Raji (cell line): Measurements from ENCODE around the gene DOLPP1.

Experiments used
- POLR2A ChIP-seq: IDR thresholded peaks from 2 replicates; pipeline ENCODE4 v1.6.1; 2011; ENCODE audit warnings: low read depth, low read length, control low read depth; ENCODE audit not compliant: insufficient read depth

Gene DOLPP1

GRCh38 chr9:129058965-129059795, 21.7 kb upstream of the DOLPP1 start:
- no peak for TF ChIP-seq POLR2A

- no peak for TF ChIP-seq POLR2A
Observed at GRCh38 chr9:129059796-129060785, 20.8 kb upstream of the DOLPP1 start.

GRCh38 chr9:129060991-129061390, 19.9 kb upstream of the DOLPP1 start:
- TF ChIP-seq POLR2A = no peak

GRCh38 chr9:129063061-129063460, 17.9 kb upstream of the DOLPP1 start:
- no peak for TF ChIP-seq POLR2A

- no peak for TF ChIP-seq POLR2A
Observed at GRCh38 chr9:129064499-129064908, 16.4 kb upstream of the DOLPP1 start.

GRCh38 chr9:129068110-129068509, 12.8 kb upstream of the DOLPP1 start:
- no peak for TF ChIP-seq POLR2A

GRCh38 chr9:129068990-129069861, 11.7 kb upstream of the DOLPP1 start:
- TF ChIP-seq POLR2A = no peak

- TF ChIP-seq POLR2A = no peak
Observed at GRCh38 chr9:129069862-129070641, 10.9 kb upstream of the DOLPP1 start.

- no peak for TF ChIP-seq POLR2A
Observed at GRCh38 chr9:129070696-129071525, 10.0 kb upstream of the DOLPP1 start.

GRCh38 chr9:129071526-129072126, 9.3 kb upstream of the DOLPP1 start:
- TF ChIP-seq POLR2A = no peak

GRCh38 chr9:129072171-129072570, 8.7 kb upstream of the DOLPP1 start:
- TF ChIP-seq POLR2A = no peak

GRCh38 chr9:129073404-129073803, 7.5 kb upstream of the DOLPP1 start:
- no peak for TF ChIP-seq POLR2A

- TF ChIP-seq POLR2A = no peak
Observed at GRCh38 chr9:129074106-129074505, 6.8 kb upstream of the DOLPP1 start.
